GM21526 (cell line): ENCODE measurements around the gene AFF4.
"Not testable (repeated sequence)": the region's sequence is repeated elsewhere in the genome, so short reads cannot be mapped to it uniquely, and the experiment has no call there.

Experiments
- ATAC-seq: cut with Tn5 transposase; IDR thresholded peaks from one replicate; pipeline ENCODE4 v1.9.1; 2021; ENCODE audit warnings: moderate library complexity; ENCODE audit not compliant: unreplicated experiment, low FRiP score

The AFF4 gene

DNA sequence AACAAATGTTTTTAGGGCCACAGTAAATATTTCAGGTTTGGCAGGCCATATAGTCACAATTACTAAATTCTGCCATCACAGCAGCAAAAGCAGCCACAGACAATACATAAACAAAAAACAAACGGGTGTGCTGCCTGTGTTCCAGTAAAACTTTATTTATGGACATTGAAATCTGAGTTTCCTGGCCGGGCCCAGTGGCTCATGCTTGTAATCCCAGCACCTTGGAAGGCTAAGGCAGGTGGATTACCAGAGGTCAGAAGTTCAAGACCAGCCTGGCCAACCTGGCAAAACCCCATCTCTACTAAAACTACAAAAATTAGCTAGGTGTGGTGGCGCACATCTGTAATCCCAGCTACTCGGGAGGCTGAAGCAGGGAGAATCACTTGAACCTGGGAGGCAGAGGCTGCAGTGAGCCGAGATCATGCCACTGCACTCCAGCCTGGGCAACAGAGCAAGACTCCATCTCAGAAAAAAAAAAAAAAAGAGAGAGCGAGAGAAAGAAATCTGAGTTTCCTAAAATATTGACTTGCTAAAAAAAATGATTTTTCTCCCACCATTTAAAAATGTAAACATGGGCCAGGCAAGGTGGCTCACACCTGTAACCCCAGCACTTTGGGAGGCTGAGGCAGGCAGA is 7.2 kb downstream of the AFF4 start:
- not testable (repeated sequence) for ATAC-seq

- no peak for ATAC-seq
These were observed 9.7 kb downstream of the AFF4 start for GRCh38 chr5:132953710-132954109.

GRCh38 chr5:132952829-132953228 is 10.6 kb downstream of the AFF4 start:
- ATAC-seq, result no peak

- no peak for ATAC-seq
These were observed 11.5 kb downstream of the AFF4 start for GRCh38 chr5:132951897-132952296.

DNA sequence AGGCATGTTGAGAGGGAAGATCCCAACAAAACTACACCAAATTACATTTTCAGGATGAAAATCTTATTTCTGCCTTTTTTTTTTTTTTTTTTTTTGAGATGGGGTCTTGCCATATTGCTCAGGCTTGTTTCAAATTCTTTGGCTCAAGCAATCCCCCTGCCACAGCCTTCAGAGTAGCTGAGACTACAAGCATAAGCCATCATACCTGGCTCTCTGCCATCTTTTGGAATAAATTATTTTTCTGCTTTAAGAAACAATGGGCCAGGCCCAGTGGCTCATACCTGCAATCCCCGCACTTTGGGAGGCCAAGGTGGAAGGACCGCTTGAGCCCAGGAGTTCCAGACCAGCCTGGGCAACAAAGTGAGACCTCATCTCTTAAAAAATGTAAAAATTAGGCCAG is 14.3 kb downstream of the AFF4 start:
- ATAC-seq, result no peak

GRCh38 chr5:132947671-132948070 is 15.8 kb downstream of the AFF4 start:
- no peak for ATAC-seq

- ATAC-seq, result not testable (repeated sequence)
These were observed 18.1 kb downstream of the AFF4 start for GRCh38 chr5:132945315-132945714.

- ATAC-seq, result no peak
These were observed 19.9 kb downstream of the AFF4 start for GRCh38 chr5:132943362-132944022.

- ATAC-seq, result no peak
These were observed 22.1 kb downstream of the AFF4 start for GRCh38 chr5:132941331-132941730.

- no peak for ATAC-seq
These were observed 35.4 kb downstream of the AFF4 start for GRCh38 chr5:132928062-132928407.

DNA sequence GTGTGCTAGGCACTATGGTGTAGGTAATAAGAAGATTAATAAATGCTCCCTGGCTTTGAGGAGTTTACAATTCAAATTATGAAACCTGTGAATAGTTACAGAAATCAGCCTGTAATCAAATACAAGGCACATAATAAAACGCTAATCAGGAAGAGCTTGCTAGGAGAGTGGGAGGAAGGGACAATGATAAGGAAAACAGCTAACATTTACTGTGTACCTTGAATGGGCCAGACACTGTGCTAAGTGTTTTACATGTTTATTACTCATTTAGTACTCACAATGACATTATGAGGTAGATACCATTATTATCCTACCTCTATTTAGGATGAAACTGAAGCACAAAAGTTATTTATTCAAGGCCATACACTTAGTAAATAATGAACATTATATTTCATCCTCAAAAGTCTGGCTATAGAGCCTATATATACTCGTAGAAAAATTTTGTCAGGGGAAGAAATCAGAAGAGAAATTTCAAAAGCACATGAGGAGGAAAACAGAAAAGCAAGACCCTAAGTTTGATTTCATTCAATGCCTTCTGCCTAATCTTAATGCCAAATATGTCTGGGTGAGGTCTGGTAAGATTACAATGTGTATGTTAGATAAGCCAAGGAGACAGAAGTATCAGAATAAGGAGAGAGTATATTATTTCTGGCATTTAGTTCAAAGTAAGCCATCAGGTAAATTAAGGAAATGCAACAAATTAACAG is 35.9 kb downstream of the AFF4 start:
- ATAC-seq, result no peak

DNA sequence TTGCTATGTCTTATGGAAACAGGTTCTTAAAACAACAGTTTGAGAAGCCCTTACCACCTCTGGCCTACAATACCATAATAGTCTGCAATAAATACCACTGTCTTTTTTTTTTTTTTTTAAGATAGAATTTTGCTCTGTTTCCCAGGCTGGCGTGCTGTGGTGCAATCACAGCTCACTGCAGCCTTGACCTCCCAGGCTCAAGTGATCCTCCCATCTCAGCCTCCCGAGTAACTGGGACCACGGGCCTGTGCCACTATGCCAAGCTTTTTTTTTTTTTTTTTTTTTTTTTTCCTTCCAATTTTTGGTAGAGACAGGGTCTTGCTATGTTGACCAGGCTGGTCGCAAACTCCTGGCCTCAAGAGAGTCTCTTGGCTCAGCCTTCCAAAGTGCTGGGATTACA is 37.0 kb downstream of the AFF4 start:
- ATAC-seq, result no peak

DNA sequence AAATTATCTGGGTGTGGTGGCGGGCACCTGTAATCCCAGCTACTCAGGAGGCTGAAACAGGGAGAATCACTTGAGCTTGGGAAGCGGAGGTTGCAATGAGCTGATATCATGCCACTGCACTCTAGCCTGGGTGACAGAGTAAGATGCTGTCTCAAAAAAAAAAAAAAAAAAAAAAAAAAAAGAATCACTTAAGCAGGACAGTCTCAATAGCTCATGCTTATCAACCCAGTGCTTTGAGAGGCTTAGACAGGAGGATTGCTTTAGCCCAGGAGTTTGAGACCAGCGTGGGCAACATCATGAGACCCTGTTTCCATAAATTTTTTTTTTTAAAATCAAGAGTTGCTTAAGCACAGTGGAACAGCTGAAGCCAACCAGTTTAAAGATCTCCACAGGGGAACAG is 47.3 kb downstream of the AFF4 start:
- no peak for ATAC-seq

DNA sequence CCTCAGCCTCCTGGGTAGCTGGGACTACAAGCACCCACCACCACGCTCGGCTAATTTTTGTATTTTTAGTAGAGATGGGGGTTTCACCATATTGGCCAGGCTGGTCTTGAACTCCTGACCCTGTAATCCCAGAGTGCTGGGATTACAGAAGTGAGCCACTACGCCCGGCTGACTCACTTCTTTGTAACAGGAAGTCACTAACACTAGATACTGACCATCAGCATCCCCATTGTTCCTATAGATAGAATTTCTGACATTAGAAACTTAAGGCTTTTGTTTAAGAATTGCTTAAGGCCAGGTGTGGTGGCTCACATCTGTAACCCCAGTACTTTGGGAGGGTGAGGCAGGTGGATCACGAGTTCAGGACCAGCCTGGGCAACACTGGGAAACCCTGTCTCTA is 47.8 kb downstream of the AFF4 start:
- no peak for ATAC-seq

DNA sequence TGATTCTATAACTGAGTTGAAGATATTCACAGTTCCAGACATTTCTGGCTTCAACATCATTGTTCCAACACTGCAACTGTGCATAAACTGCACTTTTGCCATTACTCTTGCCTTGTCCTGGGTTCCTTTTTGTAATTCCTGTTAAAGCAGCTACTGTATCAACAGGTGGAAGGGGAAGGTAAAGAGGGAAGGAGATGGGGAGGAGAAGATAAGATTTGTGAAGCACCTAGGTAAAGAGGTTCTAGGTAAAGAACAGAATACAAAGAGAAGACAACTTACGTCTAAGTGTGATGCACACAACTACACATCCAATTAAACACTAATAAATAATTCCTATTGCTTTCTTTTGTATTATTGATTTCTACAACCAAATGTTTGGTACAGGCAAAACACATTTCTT is 53.7 kb downstream of the AFF4 start:
- no peak for ATAC-seq

DNA sequence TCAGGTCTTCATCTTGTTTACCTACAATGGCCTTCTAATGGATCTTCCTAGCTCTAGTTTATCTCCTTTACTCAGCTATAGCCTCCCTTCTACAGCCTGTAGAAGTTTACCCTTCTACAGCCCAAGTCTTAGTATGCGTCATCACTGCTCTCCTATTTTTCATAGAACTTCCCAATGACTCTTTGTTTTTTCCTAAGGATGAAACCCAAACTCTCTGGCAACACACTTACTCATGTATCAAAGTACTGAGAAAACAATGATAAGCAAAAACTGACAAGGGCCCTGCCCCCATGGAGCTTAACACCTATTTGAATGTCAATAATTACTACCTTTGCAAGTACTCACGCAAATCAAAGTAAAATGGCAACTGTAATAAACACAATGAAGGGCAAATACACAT is 56.3 kb downstream of the AFF4 start:
- no peak for ATAC-seq

- no peak for ATAC-seq
These were observed 57.5 kb downstream of the AFF4 start for GRCh38 chr5:132905938-132906337.

DNA sequence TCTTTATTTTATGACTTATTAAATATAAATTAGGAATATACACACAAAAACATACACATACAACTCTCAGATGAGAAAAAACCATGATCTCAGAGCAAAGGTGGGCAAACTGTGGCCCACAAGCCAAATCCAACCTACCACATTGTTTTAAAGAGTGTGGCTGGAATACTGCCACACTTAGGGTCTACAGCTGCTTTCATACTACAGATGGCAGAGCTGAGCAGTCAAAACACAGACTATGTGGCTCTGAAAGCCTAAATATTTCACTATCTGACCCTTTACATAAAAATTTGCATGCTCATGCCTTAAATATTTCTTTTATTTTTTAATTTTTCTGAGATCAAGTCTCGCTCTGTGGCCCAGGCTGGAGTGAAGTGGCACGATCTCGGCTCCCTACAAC is 61.7 kb downstream of the AFF4 start:
- ATAC-seq, result no peak

DNA sequence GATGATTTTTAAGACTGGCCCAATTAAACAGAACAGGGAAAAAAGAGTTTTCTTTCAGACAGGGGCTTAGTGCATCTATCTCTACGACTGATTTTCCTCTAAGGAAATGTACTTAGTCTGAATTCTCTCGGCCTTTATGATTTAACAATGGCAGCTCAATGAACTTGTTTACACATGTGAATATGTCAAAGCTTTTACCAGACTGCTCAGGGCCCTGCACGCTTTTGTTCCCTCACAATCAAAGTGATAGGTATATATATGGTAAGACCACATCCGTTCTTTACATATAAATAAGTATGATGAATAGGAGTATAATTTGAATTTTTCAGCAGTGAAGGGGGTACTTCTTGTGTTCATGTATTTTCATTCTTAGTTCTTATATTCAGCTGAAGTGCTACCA is 62.4 kb downstream of the AFF4 start:
- ATAC-seq, result no peak

GRCh38 chr5:132898094-132898493 is 65.3 kb downstream of the AFF4 start:
- ATAC-seq, result no peak

DNA sequence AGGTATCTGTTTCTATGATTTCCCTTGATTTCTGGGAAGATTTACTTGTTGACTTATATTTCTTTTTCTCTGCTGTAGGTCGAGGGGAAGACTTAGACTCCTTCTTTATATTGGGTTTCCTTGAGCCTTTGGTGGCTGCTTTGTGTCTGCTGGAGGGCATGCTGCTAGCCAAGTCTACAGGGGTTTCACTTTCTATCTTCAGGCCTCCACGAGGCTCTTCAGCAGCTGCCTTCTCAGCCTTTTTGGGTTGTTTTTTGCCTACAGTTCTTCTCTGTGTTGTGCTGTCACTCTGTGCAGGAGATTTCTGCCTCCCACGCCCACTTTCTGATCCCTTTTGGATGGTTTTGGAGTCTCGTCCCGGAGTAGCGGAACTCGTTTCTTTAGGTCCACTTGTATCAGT is 66.7 kb downstream of the AFF4 start:
- no peak for ATAC-seq

GRCh38 chr5:132895719-132896305 is 67.6 kb downstream of the AFF4 start:
- no peak for ATAC-seq
